Uterus (tissue), 4 donors: Measurements from ENCODE around the gene LRRC28. TPM values are rescaled to one million over a fixed set of nuclear protein-coding genes. Genes with fewer than 3 reads are reported as not detected.
A peak's percentile ranks its signal among the peaks of the same experiment; 100 is the strongest.

Source experiments
- DNase-seq, 2 donors: peaks; one replicate each; pipeline ENCODE4 v3.0.0-alpha.2; 2019 to 2020
- H3K27ac ChIP-seq, 2 donors: fragments of 200-600 bp; sonication (generic); 1 replicate in 1 of 2; 2 replicates in 1 of 2; pipeline ENCODE4 v1.5.1; 2016 to 2018
- H3K27me3 ChIP-seq, 2 donors: fragments of 200-600 bp; sonication (generic); one replicate each; pipeline ENCODE4 v1.5.1; 2018 to 2019; ENCODE audit warnings: control low read depth in 1 of 2
- H3K36me3 ChIP-seq, 2 donors: fragments of 200-600 bp; sonication (generic); one replicate each; pipeline ENCODE4 v1.5.1; 2019; ENCODE audit warnings: control low read depth in 1 of 2
- H3K4me1 ChIP-seq, 2 donors: fragments of 200-600 bp; sonication (generic); one replicate each; pipeline ENCODE4 v1.5.1; 2018 to 2019; ENCODE audit warnings: control low read depth in 1 of 2
- H3K4me3 ChIP-seq, 2 donors: fragments of 200-600 bp; sonication (generic); 1 replicate in 1 of 2; 2 replicates in 1 of 2; pipeline ENCODE4 v1.5.1; 2018 to 2019; ENCODE audit warnings: mild to moderate bottlenecking in 1 of 2
- H3K9me3 ChIP-seq, 2 donors: fragments of 200-600 bp; sonication (generic); one replicate each; pipeline ENCODE4 v1.5.1; 2019; ENCODE audit warnings: control low read depth in 1 of 2
- POLR2A ChIP-seq, 2 donors: fragments of 450-650 bp; IDR thresholded peaks; one replicate each; pipeline ENCODE4 v1.6.1; 2016; ENCODE audit warnings: antibody characterized with exemption in 2 of 2, mild to moderate bottlenecking in 1 of 2, moderate library complexity in 1 of 2
- intact Hi-C: fragments of 100-400 bp; cut with DNase I; formaldehyde crosslinking; loops from one replicate; pipeline ENCODE4 v1.15.1; 2023; ENCODE audit warnings: low total_unique reads
- total RNA-seq, 4 donors: library from RNA; depleted of rRNA in 3 of 4; stranded (reverse); fragments of >200 nt in 3 of 4; gene quantifications; one replicate each; pipeline versions ENCODE4 v1.1.0 to v1.2.4, GENCODE V29; 2014 to 2023
- TF ChIP-seq, protein P1 (sequence below), 4 experiments: fragments of 200-600 bp in 2 of 4; fragments of 450-650 bp in 2 of 4; sonication (generic) in 2 of 4; IDR thresholded peaks; one replicate each; pipeline ENCODE4 v1.5.1; 2016 to 2019; ENCODE audit warnings: antibody characterized with exemption in 4 of 4, mild to moderate bottlenecking in 2 of 4, moderate library complexity in 1 of 4
- donor health status: DM: yes; HTN: yes; CAD: no.

LRRC28 gene
- total RNA-seq, 4 donors from 2014 or later: 28.8 to 50.3 (median 35.5) TPM

DNA sequence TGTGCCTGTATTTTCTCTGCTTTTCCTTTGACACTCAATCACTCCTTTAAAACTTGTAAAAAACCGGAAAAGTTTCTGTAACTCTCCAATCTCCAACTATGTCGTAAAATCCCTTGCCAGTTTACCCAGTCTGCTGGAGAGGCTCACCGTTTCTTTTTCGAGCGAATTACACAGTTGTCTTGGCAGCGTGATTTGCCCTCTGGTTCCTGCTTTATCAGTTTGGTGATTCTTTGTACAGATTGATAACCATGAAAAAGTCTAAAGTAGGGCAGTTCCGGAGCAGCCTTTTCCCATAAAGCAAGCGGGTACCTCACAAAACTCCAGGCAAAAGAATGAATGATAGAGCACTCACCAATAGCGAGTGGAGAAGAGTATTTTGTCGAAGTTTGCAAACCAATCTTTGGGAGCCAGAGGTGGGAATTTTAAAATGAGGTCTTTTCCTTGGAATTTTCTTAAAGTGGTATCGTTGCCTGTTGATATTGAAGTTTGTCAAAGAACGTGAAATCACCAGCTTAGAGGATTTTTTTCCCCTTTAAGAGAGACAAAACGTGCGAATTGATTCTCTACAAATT lies 1.9 kb upstream of the LRRC28 start, which contains the start of gene TTC23:
TTC23 (minus strand) TSS at position 312 of the 572 bp plus-strand sequence. CDS start 20,869 bp downstream, outside the sequence.
- Histone ChIP-seq H3K27ac (peak within 1 kb of the TSS; percentile 90), H3K9me3 (no peaks in the 10 kb centered on the region), H3K4me1 (no peaks in the 10 kb centered on the region), H3K4me3 (peak within 1 kb of the TSS; percentile 61 to 81), H3K36me3 (no peaks in the 10 kb centered on the region), H3K27me3 (no peaks in the 10 kb centered on the region)
- intact Hi-C loops: no loop called here
- peak in 1 of 2 donors; percentile 36 for DNase-seq
- TF ChIP-seq, protein P1, sequence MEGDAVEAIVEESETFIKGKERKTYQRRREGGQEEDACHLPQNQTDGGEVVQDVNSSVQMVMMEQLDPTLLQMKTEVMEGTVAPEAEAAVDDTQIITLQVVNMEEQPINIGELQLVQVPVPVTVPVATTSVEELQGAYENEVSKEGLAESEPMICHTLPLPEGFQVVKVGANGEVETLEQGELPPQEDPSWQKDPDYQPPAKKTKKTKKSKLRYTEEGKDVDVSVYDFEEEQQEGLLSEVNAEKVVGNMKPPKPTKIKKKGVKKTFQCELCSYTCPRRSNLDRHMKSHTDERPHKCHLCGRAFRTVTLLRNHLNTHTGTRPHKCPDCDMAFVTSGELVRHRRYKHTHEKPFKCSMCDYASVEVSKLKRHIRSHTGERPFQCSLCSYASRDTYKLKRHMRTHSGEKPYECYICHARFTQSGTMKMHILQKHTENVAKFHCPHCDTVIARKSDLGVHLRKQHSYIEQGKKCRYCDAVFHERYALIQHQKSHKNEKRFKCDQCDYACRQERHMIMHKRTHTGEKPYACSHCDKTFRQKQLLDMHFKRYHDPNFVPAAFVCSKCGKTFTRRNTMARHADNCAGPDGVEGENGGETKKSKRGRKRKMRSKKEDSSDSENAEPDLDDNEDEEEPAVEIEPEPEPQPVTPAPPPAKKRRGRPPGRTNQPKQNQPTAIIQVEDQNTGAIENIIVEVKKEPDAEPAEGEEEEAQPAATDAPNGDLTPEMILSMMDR (IDR thresholded peaks at IDR 0.05): no peak
- peak; percentile 48 to 86 for TF ChIP-seq POLR2A (IDR thresholded peaks at IDR 0.05)

DNA sequence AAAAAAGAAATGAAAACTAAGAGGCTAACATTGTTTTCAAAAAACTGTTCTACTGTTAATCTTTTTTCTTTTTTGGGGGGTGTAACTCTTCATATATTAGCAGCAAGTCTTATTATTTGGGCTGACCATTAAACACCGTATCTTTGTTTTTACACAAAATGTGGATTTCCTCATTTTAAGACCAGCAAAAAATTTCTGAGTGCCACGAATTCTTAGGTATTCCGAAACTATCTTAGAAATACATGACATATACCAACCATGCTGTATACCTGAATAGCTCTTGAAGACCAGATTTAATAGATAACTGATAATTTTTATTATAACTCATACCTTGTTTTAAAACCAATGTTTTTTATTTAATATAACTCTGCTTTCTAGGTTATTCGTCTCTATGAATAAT lies 1.3 kb upstream of the LRRC28 start:
- TF ChIP-seq, protein P1 (IDR thresholded peaks at IDR 0.05): no peak
- no peak for TF ChIP-seq POLR2A (IDR thresholded peaks at IDR 0.05)
- H3K4me1 ChIP-seq: no peaks in the 10 kb centered on the region
- no peak for DNase-seq
- no peaks in the 10 kb centered on the region for H3K27me3 ChIP-seq
- intact Hi-C loops: no loop called here
- no peaks in the 10 kb centered on the region for H3K36me3 ChIP-seq
- no peaks in the 10 kb centered on the region for H3K9me3 ChIP-seq
- peak overlapping the region; percentile 90 for H3K27ac ChIP-seq
- H3K4me3 ChIP-seq: peak overlapping the region; percentile 61 to 81

DNA sequence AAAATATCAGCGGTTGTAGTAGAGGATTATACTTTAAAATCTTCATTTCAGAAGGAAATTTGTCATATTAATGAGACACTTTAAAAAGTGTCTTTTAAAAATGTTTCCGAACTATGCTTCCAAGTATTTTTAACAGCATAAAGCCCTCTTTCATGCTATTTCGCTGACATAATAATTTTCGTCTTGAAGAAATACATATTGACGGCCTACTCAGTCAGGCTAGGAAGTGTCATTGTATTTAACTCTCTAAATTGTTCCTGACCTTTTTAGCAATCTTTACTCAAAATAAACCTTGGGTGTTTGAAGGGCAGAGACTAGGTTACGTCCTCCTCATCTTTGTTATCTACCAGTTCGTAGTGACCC lies 806 bp upstream of the LRRC28 start:
- Histone ChIP-seq H3K27ac (peak overlapping the region; percentile 90), H3K4me3 (peak overlapping the region; percentile 61 to 81), H3K4me1 (no peaks in the 10 kb centered on the region), H3K36me3 (no peaks in the 10 kb centered on the region), H3K9me3 (no peaks in the 10 kb centered on the region), H3K27me3 (no peaks in the 10 kb centered on the region)
- intact Hi-C loops: no loop called here
- DNase-seq: no peak
- TF ChIP-seq, protein P1 (IDR thresholded peaks at IDR 0.05): no peak
- TF ChIP-seq POLR2A (IDR thresholded peaks at IDR 0.05): no peak

DNA sequence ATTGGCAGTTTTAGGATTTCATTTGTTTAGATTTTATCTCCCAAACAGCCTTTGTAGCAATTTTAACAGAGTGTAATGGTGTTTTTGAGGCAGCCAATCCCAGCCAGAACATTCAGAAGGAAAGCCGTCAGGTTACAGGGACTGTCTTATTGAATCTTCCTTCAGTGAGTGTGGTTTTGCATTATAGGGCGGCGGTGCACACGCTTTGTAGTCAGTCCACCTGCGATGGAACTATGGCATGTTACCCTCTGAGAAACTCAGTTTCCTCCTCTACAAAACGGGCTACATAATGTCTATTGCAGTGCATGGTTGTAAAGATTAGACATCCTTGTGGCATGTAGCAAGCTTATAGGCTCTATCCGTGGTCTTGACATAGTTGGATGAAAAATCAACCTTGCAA lies 1.0 kb downstream of the LRRC28 start:
- H3K36me3 ChIP-seq: no peaks in the 10 kb centered on the region
- intact Hi-C loops: no loop called here
- peak overlapping the region in 1 of 2 donors; percentile 90 for H3K27ac ChIP-seq
- no peak for DNase-seq
- H3K27me3 ChIP-seq: no peaks in the 10 kb centered on the region
- peak overlapping the region in 1 of 2 donors; percentile 93 for H3K4me3 ChIP-seq
- no peaks in the 10 kb centered on the region for H3K9me3 ChIP-seq
- no peaks in the 10 kb centered on the region for H3K4me1 ChIP-seq
- TF ChIP-seq, protein P1 (IDR thresholded peaks at IDR 0.05): no peak
- TF ChIP-seq POLR2A (IDR thresholded peaks at IDR 0.05): no peak

DNA sequence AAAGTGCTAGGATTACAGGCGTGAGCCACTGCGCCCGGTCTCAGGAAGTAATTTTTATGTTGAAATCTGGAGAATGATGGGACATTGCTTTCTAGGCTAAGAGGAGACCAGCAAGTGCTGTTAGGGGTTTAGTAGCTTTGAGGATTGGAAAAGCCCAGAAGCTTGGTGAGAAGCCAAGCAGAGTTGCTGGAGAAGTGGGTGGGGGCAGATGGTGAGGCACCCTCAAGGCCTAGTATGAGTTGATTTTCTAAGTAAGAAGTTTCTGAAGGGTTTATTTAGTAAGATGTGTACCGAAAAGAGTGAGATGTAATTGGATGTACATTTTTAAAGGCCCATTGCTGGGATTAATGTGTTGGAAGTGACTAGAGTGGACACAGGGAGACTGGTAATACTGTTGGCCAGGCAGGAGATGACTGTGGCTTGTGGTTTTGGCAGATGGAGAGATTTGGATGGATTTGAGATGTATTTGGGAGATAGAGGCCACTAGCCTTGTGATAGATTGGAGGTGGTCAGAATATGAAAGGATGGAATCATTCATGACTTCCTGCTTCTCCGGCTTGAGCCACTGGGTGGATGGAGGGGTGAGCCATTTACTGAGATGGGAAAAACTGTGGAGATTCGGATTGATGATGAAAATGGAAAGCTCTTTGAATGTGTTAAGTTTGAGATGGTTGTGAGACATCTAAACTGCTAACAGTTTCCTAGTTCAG lies 2.3 kb downstream of the LRRC28 start:
- Histone ChIP-seq H3K4me3 (no peak overlapping the region), H3K36me3 (no peaks in the 10 kb centered on the region), H3K27me3 (no peaks in the 10 kb centered on the region), H3K27ac (no peak overlapping the region), H3K9me3 (no peaks in the 10 kb centered on the region), H3K4me1 (no peaks in the 10 kb centered on the region)
- intact Hi-C loops: no loop called here
- TF ChIP-seq POLR2A (IDR thresholded peaks at IDR 0.05): no peak
- TF ChIP-seq, protein P1 (IDR thresholded peaks at IDR 0.05): no peak
- DNase-seq: no peak
